HFF-Myc (cell line): ENCODE data around the gene GID8.

Experiments
- DNase-seq: peaks from one replicate; pipeline ENCODE4 v3.0.0-alpha.2; 2011; ENCODE audit warnings: low read depth; ENCODE audit errors: extremely low read depth
- H3K4me3 ChIP-seq: replicated peaks from 2 replicates; pipeline ENCODE4 v1.5.1; 2011; ENCODE audit warnings: low read depth, mild to moderate bottlenecking, control low read depth, low read length
- TF ChIP-seq, protein P1 (sequence below): IDR thresholded peaks from 2 replicates; pipeline ENCODE4 v1.5.1; 2012; ENCODE audit warnings: mild to moderate bottlenecking, low read depth, low read length, control low read depth; ENCODE audit errors: missing control alignments

The GID8 gene

DNA sequence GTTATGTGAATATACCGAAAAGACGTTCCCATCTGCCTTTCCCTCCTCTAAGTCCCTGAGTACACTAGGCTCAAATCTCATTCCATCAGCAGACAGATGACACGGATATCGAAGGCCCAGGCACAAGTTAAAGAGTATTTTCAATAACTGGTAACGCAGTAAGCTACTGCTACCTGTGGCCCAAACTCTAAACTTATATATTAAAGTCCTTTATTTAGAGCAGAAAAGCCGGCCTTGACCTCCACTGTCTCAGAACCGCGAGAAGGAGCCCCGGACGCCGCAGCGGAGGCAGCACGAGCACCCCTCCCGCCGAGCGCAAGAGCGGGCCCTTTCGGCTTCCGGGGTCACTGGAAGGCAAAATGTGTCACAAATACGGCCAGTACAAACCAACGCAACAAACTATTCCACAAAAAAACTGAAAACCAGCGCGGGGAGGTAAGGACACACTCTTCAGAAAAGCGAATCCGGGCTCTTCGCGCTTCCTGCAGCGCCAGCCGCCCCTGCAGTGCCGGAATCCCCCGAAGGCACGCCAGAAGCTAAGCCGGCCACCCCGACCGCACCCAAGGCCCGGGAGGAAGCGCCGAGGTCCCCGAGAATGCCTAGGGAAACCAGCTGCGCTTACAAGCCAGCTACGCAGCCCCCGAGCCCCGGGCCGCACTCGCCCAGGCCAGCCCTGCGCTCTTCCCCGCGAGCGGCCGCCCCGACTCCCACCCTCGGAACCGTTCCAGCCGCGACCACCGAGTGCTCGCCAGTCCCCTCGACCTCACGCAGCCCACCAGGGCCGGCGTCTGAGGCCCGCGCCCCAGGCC, 12.3 kb upstream of the GID8 start:
- no peak for DNase-seq
- H3K4me3 ChIP-seq, result peak overlapping the region; percentile 86
- TF ChIP-seq, protein P1, sequence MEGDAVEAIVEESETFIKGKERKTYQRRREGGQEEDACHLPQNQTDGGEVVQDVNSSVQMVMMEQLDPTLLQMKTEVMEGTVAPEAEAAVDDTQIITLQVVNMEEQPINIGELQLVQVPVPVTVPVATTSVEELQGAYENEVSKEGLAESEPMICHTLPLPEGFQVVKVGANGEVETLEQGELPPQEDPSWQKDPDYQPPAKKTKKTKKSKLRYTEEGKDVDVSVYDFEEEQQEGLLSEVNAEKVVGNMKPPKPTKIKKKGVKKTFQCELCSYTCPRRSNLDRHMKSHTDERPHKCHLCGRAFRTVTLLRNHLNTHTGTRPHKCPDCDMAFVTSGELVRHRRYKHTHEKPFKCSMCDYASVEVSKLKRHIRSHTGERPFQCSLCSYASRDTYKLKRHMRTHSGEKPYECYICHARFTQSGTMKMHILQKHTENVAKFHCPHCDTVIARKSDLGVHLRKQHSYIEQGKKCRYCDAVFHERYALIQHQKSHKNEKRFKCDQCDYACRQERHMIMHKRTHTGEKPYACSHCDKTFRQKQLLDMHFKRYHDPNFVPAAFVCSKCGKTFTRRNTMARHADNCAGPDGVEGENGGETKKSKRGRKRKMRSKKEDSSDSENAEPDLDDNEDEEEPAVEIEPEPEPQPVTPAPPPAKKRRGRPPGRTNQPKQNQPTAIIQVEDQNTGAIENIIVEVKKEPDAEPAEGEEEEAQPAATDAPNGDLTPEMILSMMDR, result no peak

DNA sequence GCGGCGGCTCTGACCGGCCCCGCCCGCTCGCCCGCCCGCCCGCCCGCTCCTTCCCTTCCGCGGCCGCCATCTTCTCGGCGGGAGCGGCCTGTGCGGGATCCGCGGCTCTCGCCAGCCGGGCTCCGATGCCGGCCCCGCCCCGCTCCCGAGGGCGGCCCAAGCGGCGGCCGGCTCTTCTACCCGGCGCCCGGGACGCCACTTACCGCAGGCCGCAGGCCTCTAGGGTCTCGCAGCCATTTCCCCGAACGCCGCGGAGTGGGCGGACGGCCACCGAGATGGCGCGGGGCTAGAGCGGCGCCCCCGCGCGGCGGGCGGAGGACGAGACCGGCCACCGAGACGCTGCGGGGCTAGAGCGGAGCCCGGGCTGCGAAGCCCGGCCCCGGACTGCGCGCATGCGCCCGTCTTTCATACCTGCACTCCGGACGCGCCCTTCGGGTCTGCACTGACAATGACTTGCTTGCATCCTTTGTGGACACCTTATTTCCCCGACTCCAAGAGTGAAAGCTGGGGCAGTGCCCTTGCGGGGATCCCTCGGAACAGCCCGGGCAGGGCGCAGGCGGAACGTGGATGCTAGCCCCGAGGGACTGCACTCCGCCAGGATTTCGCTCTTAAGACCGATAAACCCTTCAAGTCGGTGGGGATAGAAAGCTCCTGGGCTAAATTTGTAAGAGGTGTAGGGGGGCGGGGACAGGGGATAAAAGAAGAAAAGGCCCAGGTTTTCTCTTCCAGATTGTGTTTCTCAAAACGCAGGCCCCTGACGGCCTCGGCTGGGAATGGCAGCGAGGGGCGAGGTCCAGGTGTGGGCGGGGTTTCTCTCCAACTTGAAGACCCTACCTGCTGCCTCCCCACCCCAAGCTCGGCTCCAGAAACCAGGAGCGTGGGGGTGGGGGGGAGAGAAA, 11.5 kb upstream of the GID8 start, which contains the start of gene DIDO1:
Gene DIDO1 (minus strand): TSS at position 277 of the 899 bp plus-strand sequence.
- DNase-seq, result peak; percentile 31
- peak within 1 kb of the TSS; percentile 86 for H3K4me3 ChIP-seq
- TF ChIP-seq, protein P1, result peak; percentile 53

DNA sequence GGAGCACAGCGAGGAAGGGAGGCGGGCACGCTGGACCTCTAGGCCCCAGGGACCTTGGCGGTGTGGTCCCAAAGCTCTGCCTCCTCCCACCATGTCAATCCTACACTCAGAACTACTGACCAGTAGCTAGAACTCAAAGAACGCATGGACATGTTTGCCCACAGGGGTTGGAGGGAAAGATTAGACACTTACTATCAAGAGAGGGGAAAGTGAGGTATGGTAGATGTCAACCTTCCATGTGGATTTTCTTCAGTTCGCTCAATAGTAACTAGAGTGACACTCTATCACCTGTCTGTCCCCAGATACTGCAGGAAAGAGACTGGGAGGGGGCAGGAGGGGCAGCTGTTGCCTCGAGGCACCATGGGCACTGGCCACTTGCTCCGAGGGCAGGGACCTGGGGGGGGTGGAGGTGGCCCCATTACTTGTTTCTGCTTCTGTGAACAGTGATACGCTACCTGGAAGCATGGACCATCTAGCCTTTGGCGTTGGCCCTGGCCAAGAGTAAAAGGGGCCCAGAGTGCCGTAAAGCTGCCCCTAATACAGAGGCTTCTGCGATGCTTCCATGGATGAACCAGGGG, 10.7 kb upstream of the GID8 start:
- peak overlapping the region; percentile 86 for H3K4me3 ChIP-seq
- TF ChIP-seq, protein P1, result no peak
- DNase-seq, result no peak

DNA sequence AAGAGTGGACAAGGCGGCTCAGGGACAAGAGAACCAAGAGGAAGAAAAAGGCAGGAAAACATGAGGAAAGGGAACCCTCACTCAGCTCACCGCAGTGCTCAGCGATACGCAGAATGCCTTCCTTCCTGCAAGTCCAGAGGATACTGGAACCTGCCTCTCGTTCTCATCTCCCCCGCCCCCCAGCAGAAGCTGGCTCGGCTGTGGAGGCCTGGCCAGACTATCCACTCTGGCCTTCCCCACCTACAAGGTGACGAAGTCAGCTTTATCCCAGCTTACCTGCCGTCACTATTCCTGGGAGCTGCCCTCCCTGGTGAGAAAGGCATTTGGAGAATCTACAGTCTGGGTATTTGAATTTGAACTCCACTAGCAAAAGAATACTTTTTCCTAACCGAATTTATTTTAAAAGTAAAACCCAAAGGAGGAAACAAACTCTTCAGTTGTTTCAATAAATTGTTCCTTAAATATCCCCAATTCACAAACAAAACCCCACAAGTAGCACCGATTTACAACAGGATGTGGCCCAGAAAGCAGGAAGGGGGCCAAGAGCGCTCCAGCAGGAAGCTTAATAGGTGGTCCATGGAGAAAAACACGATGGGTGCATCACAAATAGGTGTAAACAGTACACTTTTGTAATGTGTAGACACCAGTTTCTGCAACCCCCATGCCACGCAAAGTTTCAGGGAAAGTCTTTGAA, 9.6 kb upstream of the GID8 start:
- peak overlapping the region; percentile 37 for H3K4me3 ChIP-seq
- no peak for DNase-seq
- TF ChIP-seq, protein P1, result no peak

DNA sequence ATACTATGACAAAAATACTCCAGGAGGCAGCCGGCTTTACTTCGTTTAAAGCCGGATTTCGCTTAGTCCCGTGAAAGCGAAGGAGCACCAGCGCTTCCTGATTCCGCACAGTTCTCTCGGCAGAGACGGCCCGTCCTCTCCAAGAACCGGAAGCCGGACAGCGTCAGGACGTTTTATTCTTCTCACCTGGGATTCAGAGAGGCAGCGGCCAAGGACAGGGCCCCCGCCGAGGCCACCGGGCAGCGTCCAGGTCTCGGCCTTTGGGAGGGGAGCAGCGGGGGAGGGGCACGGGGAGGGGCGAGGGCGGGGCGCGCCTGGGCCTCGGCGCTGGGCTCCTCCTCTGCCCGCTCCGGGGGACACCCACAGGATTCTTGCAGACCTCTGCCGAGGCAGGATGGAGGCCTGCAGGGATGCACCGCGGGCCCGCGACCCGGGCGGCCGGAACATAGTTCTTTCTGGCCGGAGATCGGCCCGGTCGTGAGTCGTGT, 8.9 kb upstream of the GID8 start:
- TF ChIP-seq, protein P1, result no peak
- DNase-seq, result no peak
- H3K4me3 ChIP-seq, result peak overlapping the region; percentile 37

DNA sequence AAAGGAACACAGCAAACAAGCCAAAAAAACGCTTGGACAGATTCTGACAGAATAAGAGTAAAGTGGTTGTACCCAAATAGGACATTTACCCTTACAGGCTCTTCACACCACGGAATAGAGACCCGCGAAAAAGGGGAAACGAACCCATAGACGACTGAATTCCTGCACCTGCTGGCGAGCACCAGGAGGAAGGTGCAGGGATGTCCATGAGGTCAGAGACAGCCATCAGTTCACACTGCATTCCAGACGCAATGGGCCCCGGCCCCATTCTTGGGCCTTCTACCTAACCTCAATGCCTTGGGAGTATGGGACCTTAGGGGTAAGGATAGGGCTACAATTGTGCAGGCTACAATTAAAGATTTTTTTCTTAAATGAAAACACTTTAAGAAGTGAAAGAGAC, 6.5 kb upstream of the GID8 start:
- no peak overlapping the region for H3K4me3 ChIP-seq
- DNase-seq, result no peak
- TF ChIP-seq, protein P1, result no peak
